ENCODE results near the gene DGKH. TPM values are rescaled to one million over a fixed set of nuclear protein-coding genes. Genes with fewer than 3 reads are reported as not detected.

Gene DGKH
- total and polyA plus RNA-seq, 2 donors (not counting 1 experiment from before 2014, with no cell fraction given): 0.06 to 0.67 TPM

- Histone ChIP-seq H3K79me2 (ENCODE audit: control insufficient read depth, insufficient read depth, low read length) (no peaks in the 10 kb centered on the region), H3K27ac (ENCODE audit: low read length in 2 of 2) (no peak overlapping the region), H3K4me3 (ENCODE audit: control extremely low read depth in 1 of 5, extremely low read depth in 1 of 5, insufficient read depth in 1 of 5, low read depth in 2 of 5, low read length in 4 of 5) (no peak overlapping the region), H3K27me3 (replicated peaks in 1 of 4; ENCODE audit: control extremely low read depth in 1 of 4, control insufficient read depth in 3 of 4, insufficient read depth in 4 of 4, low read length in 3 of 4) (no peaks in the 10 kb centered on the region), H3K9me3 (ENCODE audit: control extremely low read depth in 1 of 3, control insufficient read depth in 2 of 3, insufficient read depth in 1 of 3, low read length in 2 of 3) (no peaks in the 10 kb centered on the region), H2AFZ (ENCODE audit: insufficient read depth, low read depth, low read length, poor library complexity, severe bottlenecking) (no peak overlapping the region), H3K4me2 (replicated peaks; ENCODE audit: low read depth, low read length, poor library complexity, severe bottlenecking) (no peak overlapping the region), H3K4me1 (ENCODE audit: control insufficient read depth in 2 of 2, insufficient read depth in 2 of 2, low read length in 2 of 2) (no peaks in the 10 kb centered on the region), H3K9ac (ENCODE audit: low read length) (no peak overlapping the region), H3K36me3 (replicated peaks in 1 of 2; ENCODE audit: control extremely low read depth in 1 of 2, control insufficient read depth in 1 of 2, extremely low read depth in 1 of 2, insufficient read depth in 2 of 2, low read length in 1 of 2) (no peaks in the 10 kb centered on the region), H4K20me1 (ENCODE audit: control insufficient read depth, insufficient read depth, low read length, poor library complexity, severe bottlenecking) (no peaks in the 10 kb centered on the region)
- no peaks in the 10 kb centered on the region for H3K9me3 Mint-ChIP-seq (ENCODE audit: insufficient read depth)
- no peak overlapping the region for H3K27ac Mint-ChIP-seq
- CTCF ChIA-PET: no interaction called here
- H3K4me3 Mint-ChIP-seq: no peak overlapping the region
- no peaks in the 10 kb centered on the region for H3K4me1 Mint-ChIP-seq
- POLR2A ChIA-PET: no interaction called here
- no peaks in the 10 kb centered on the region for H3K27me3 Mint-ChIP-seq
- DNase-seq (no peak), ATAC-seq (ENCODE audit: low read depth) (no peak)
- TF ChIP-seq EZH2 (IDR thresholded peaks at IDR 0.05; ENCODE audit: borderline replicate concordance, insufficient read depth, low read depth, low read length, poor library complexity, severe bottlenecking): no peak
- TF ChIP-seq CTCF (IDR thresholded peaks at IDR 0.05): no peak
- WGBS (ENCODE audit: insufficient coverage): no CpG with 5 or more reads among the region's 3 CpGs
- intact Hi-C loops (cut with micrococcal nuclease): no loop called here
Measured at GRCh38 chr13:42164557-42165125, 116.2 kb downstream of the DGKH start.

GRCh38 chr13:42168496-42168895 lies 120.0 kb downstream of the DGKH start:
- H3K4me1 Mint-ChIP-seq: no peaks in the 10 kb centered on the region
- H3K4me1 ChIP-seq (ENCODE audit: control insufficient read depth in 2 of 2, insufficient read depth in 2 of 2, low read length in 2 of 2): no peaks in the 10 kb centered on the region
- no peaks in the 10 kb centered on the region for H3K36me3 ChIP-seq (replicated peaks in 1 of 2; ENCODE audit: control extremely low read depth in 1 of 2, control insufficient read depth in 1 of 2, extremely low read depth in 1 of 2, insufficient read depth in 2 of 2, low read length in 1 of 2)
- H4K20me1 ChIP-seq (ENCODE audit: control insufficient read depth, insufficient read depth, low read length, poor library complexity, severe bottlenecking): no peaks in the 10 kb centered on the region
- no peak for TF ChIP-seq CTCF (IDR thresholded peaks at IDR 0.05)
- TF ChIP-seq EZH2 (IDR thresholded peaks at IDR 0.05; ENCODE audit: borderline replicate concordance, insufficient read depth, low read depth, low read length, poor library complexity, severe bottlenecking): no peak
- no peak for ATAC-seq (ENCODE audit: low read depth)
- ChIA-PET POLR2A (no interaction called here), CTCF (no interaction called here)
- H3K4me3 ChIP-seq (ENCODE audit: control extremely low read depth in 1 of 5, extremely low read depth in 1 of 5, insufficient read depth in 1 of 5, low read depth in 2 of 5, low read length in 4 of 5): no peak overlapping the region
- H3K9ac ChIP-seq (ENCODE audit: low read length): no peak overlapping the region
- H3K27me3 ChIP-seq (replicated peaks in 1 of 4; ENCODE audit: control extremely low read depth in 1 of 4, control insufficient read depth in 3 of 4, insufficient read depth in 4 of 4, low read length in 3 of 4): no peaks in the 10 kb centered on the region
- no peak overlapping the region for H3K4me2 ChIP-seq (replicated peaks; ENCODE audit: low read depth, low read length, poor library complexity, severe bottlenecking)
- no peaks in the 10 kb centered on the region for H3K9me3 ChIP-seq (ENCODE audit: control extremely low read depth in 1 of 3, control insufficient read depth in 2 of 3, insufficient read depth in 1 of 3, low read length in 2 of 3)
- H3K9me3 Mint-ChIP-seq (ENCODE audit: insufficient read depth): no peaks in the 10 kb centered on the region
- H3K79me2 ChIP-seq (ENCODE audit: control insufficient read depth, insufficient read depth, low read length): no peaks in the 10 kb centered on the region
- intact Hi-C loops (cut with micrococcal nuclease): no loop called here
- no peak overlapping the region for H3K4me3 Mint-ChIP-seq
- no CpG with 5 or more reads among the region's 4 CpGs for WGBS (ENCODE audit: insufficient coverage)
- H3K27ac Mint-ChIP-seq: no peak overlapping the region
- no peak overlapping the region for H3K27ac ChIP-seq (ENCODE audit: low read length in 2 of 2)
- no peak for DNase-seq
- H3K27me3 Mint-ChIP-seq: no peaks in the 10 kb centered on the region
- no peak overlapping the region for H2AFZ ChIP-seq (ENCODE audit: insufficient read depth, low read depth, low read length, poor library complexity, severe bottlenecking)

Measured in B cell (primary cell).